Breast epithelium (tissue), 3 donors: Measurements from ENCODE around the gene SYT5.

Source experiments
- POLR2A ChIP-seq: fragments of 450-650 bp; IDR thresholded peaks from one replicate; pipeline ENCODE4 v1.6.1; 2016; ENCODE audit warnings: antibody characterized with exemption, mild to moderate bottlenecking, moderate library complexity
- TF ChIP-seq, protein P1 (sequence below), 3 donors: fragments of 450-650 bp; IDR thresholded peaks; one replicate each; pipeline ENCODE4 v1.5.1; 2016 to 2017; ENCODE audit warnings: antibody characterized with exemption in 3 of 3, mild to moderate bottlenecking in 3 of 3, moderate library complexity in 3 of 3

DNA sequence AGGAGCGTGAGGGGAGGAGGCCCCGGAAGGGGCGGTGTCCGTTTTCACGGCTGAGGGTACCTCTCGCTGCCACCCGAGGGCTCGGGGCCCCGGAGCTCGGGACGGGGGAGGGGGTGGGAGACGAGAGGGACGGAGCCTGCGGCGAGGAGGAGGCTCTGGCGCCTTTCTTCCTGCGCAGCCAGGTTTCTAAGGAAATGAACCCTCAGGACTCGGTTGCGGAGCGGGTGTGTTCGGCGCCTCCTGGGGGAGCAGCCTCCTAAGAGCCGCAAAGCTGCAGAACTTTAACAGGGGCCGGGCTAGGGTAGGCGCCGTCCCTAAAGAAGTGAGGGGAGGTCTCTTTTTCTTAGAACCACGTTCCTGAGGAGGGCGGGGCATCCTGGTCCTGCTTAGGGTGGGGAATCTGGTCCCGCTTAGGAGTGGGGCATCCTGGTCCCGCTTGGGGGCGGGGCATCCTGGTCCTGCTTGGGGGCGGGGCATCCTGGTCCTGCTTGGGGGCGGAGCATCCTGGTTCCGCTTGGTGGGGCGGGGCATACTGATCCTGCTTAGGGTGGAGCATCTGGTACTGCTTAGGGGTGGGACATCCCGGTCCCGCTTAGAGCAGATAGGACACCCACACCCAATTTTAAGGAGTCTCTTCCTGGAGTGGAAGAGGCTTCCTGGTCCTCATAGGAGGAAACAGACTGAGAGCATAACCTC lies 6.2 kb downstream of the SYT5 start:
- TF ChIP-seq, protein P1, sequence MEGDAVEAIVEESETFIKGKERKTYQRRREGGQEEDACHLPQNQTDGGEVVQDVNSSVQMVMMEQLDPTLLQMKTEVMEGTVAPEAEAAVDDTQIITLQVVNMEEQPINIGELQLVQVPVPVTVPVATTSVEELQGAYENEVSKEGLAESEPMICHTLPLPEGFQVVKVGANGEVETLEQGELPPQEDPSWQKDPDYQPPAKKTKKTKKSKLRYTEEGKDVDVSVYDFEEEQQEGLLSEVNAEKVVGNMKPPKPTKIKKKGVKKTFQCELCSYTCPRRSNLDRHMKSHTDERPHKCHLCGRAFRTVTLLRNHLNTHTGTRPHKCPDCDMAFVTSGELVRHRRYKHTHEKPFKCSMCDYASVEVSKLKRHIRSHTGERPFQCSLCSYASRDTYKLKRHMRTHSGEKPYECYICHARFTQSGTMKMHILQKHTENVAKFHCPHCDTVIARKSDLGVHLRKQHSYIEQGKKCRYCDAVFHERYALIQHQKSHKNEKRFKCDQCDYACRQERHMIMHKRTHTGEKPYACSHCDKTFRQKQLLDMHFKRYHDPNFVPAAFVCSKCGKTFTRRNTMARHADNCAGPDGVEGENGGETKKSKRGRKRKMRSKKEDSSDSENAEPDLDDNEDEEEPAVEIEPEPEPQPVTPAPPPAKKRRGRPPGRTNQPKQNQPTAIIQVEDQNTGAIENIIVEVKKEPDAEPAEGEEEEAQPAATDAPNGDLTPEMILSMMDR (IDR thresholded peaks at IDR 0.05): no peak
- TF ChIP-seq POLR2A: no peak
